K562 (cell line): ENCODE data around the gene VPS4B. TPM values are rescaled to one million over a fixed set of nuclear protein-coding genes. Genes with fewer than 3 reads are reported as not detected.
A peak's percentile ranks its signal among the peaks of the same experiment; 100 is the strongest.

Source experiments
- FUS ChIP-seq: fragments of 200-400 bp; formaldehyde crosslinking; optimal IDR thresholded peaks from 2 replicates; pipeline ENCODE3; 2017; ENCODE audit warnings: low read depth, low read length
- JUN ChIP-seq, 2 experiments: sonication (generic) in 1 of 2; formaldehyde crosslinking in 1 of 2; IDR thresholded peaks; 2 replicates each; pipeline versions ENCODE4 v1.6.1 to v1.8.0; 2012 to 2022; ENCODE audit warnings: borderline replicate concordance in 2 of 2, mild to moderate bottlenecking in 2 of 2, improper control_type of control experiment in 1 of 2, low read depth in 1 of 2, low read length in 1 of 2, missing genetic modification reagents in 1 of 2
- LCOR ChIP-seq: sonication (generic); formaldehyde crosslinking; IDR thresholded peaks from 2 replicates; pipeline ENCODE4 v1.8.0; 2022; ENCODE audit warnings: mild to moderate bottlenecking, missing genetic modification reagents
- NR4A1 ChIP-seq, 2 experiments: fragments of 250-450 bp in 1 of 2; fragments of 450-650 bp in 1 of 2; sonication (Bioruptor Pico) in 1 of 2; IDR thresholded peaks; 2 replicates each; pipeline versions ENCODE4 v1.4.0 to v1.6.1; 2016 to 2020; ENCODE audit warnings: mild to moderate bottlenecking in 2 of 2, missing compliant biosample characterization in 1 of 2, missing genetic modification characterization in 1 of 2, moderate library complexity in 1 of 2
- PTRF ChIP-seq: fragments of 450-650 bp; IDR thresholded peaks from 2 replicates; pipeline ENCODE4 v1.6.1; 2016; ENCODE audit warnings: mild to moderate bottlenecking, missing genetic modification characterization, missing compliant biosample characterization
- SNIP1 ChIP-seq: fragments of 450-650 bp; IDR thresholded peaks from 2 replicates; pipeline ENCODE4 v1.7.1; 2017; ENCODE audit warnings: low read depth, mild to moderate bottlenecking
- U2AF2 ChIP-seq: fragments of 200-400 bp; formaldehyde crosslinking; optimal IDR thresholded peaks from 2 replicates; pipeline ENCODE3; 2017; ENCODE audit warnings: low read depth, mild to moderate bottlenecking, low read length
- YY1 ChIP-seq, 3 experiments: IDR thresholded peaks; 2 replicates each; pipeline ENCODE4 v1.6.1; 2011; ENCODE audit warnings: low read length in 2 of 3, mild to moderate bottlenecking in 2 of 3, moderate library complexity in 2 of 3, borderline replicate concordance in 1 of 3, control low read depth in 1 of 3, low read depth in 1 of 3; ENCODE audit not compliant: insufficient read depth in 3 of 3, insufficient replicate concordance in 2 of 3, control insufficient read depth in 1 of 3, insufficient read length in 1 of 3; ENCODE audit errors: extremely low read depth in 1 of 3
- ZFX ChIP-seq: sonication (generic); formaldehyde crosslinking; IDR thresholded peaks from 2 replicates; pipeline ENCODE4 v1.8.0; 2022; ENCODE audit warnings: mild to moderate bottlenecking, missing genetic modification reagents, moderate library complexity
- ZNF232 ChIP-seq: sonication (generic); formaldehyde crosslinking; IDR thresholded peaks from 2 replicates; pipeline ENCODE4 v1.8.0; 2022; ENCODE audit warnings: mild to moderate bottlenecking, missing genetic modification reagents
- ZNF589 ChIP-seq: fragments of 200-800 bp; sonication (Bioruptor generic); IDR thresholded peaks from 2 replicates; pipeline ENCODE4 v1.6.1; 2016; ENCODE audit warnings: low read depth, missing genetic modification characterization, missing compliant biosample characterization
- polyA plus RNA-seq, 8 experiments: library from polyadenylated mRNA; depleted of rRNA in 4 of 8; stranded (reverse) in 5 of 8; unstranded in 3 of 8; fragments of >200 nt; fragmentation: Nextera tagmentation in 2 of 8; fragmentation: Illumina TruSeq in 1 of 8; extraction: Ambion mirVana in 2 of 8; extraction: Trizol in 1 of 8; gene quantifications; 2 replicates each; pipeline versions ENCODE4 v1.2.1 to v1.2.3, GENCODE V29; 2011 to 2014; ENCODE audit warnings: inconsistent platforms in 1 of 8, missing spikeins in 1 of 8
- total RNA-seq, 7 experiments: library from RNA; depleted of rRNA in 6 of 7; stranded (reverse); fragments of >200 nt in 6 of 7; fragmentation: Illumina TruSeq in 2 of 7; extraction: Trizol in 2 of 7; gene quantifications; 2 replicates each; pipeline versions ENCODE4 v1.2.1 to v1.2.3, GENCODE V29; 2011 to 2021; ENCODE audit warnings: low replicate concordance in 1 of 7
- TF ChIP-seq, protein P1 (sequence below): fragments of 450-650 bp; IDR thresholded peaks from 2 replicates; pipeline ENCODE4 v1.6.1; 2016; ENCODE audit warnings: missing biosample characterization, missing genetic modification characterization
- TF ChIP-seq, protein P2 (sequence below): fragments of 250-450 bp; sonication (Bioruptor Pico); IDR thresholded peaks from 2 replicates; pipeline ENCODE4 v1.4.0; 2020
- TF ChIP-seq, protein P3 (sequence below): sonication (generic); formaldehyde crosslinking; IDR thresholded peaks from 2 replicates; pipeline ENCODE4 v1.8.1; 2022; ENCODE audit warnings: missing genetic modification reagents
- TF ChIP-seq, protein P4 (sequence below): sonication (generic); formaldehyde crosslinking; IDR thresholded peaks from 2 replicates; pipeline ENCODE4 v1.8.0; 2022; ENCODE audit warnings: mild to moderate bottlenecking, missing genetic modification reagents
- TF ChIP-seq, protein P5 (sequence below): fragments of 250-450 bp; sonication (Bioruptor Pico); IDR thresholded peaks from 2 replicates; pipeline ENCODE4 v1.5.0; 2020; ENCODE audit warnings: mild to moderate bottlenecking

Gene VPS4B
- total and polyA plus RNA-seq, 9 of the 15 experiments (the other 6 are each of a cell fraction or from before 2014, with no cell fraction given): 7.3 to 16.4 (median 10.4) TPM

DNA sequence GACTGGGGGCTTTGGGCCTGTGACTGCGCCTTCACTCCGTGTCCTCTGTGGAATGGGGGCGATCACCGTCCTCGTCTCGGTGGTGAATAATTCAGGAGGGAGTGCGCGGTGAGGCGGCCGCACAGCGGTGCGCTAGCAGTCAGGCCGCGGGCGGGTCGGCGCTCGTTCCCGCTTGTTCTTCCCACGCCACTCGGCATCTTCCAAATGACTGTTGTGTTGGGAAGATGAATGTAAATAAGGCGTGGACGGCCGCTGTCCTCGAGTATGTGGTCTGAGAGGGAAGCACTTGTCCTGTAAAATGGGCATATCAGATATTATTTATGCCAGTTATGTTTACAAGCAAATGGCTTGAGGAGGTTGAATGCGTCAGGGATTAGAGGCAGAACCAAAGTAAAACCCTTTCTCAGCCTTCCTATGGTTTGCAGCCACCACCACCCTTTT, 608 bp upstream of the VPS4B start (continued):
- TF ChIP-seq SNIP1 (no peak), NR4A1 (CRISPR knock-in tag; IDR thresholded peaks at IDR 0.05) (no peak), NR4A1 (tag; IDR thresholded peaks at IDR 0.05) (0 out of 2 replicates have a peak, but pooled peaks have one; percentile 26), ZFX (CRISPR knock-in tag) (peak; percentile 98), FUS (no peak), ZNF232 (CRISPR knock-in tag) (no peak), ZNF589 (CRISPR knock-in tag) (no peak), LCOR (CRISPR knock-in tag) (no peak; the same call in 1 of the 2 replicates), U2AF2 (no peak), PTRF (tag) (no peak), JUN (IDR thresholded peaks at IDR 0.05; ENCODE audit: borderline replicate concordance, low read depth, low read length) (no peak), JUN (CRISPR knock-in tag; IDR thresholded peaks at IDR 0.05; ENCODE audit: borderline replicate concordance) (no peak), YY1 (IDR thresholded peaks at IDR 0.05; ENCODE audit: borderline replicate concordance in 1 of 3, control insufficient read depth in 1 of 3, extremely low read depth in 1 of 3, insufficient read depth in 3 of 3, insufficient read length in 1 of 3, insufficient replicate concordance in 2 of 3, low read depth in 1 of 3, low read length in 2 of 3) (no peak)
- TF ChIP-seq, protein P1, sequence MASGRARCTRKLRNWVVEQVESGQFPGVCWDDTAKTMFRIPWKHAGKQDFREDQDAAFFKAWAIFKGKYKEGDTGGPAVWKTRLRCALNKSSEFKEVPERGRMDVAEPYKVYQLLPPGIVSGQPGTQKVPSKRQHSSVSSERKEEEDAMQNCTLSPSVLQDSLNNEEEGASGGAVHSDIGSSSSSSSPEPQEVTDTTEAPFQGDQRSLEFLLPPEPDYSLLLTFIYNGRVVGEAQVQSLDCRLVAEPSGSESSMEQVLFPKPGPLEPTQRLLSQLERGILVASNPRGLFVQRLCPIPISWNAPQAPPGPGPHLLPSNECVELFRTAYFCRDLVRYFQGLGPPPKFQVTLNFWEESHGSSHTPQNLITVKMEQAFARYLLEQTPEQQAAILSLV (tag): no peak
- TF ChIP-seq, protein P2, sequence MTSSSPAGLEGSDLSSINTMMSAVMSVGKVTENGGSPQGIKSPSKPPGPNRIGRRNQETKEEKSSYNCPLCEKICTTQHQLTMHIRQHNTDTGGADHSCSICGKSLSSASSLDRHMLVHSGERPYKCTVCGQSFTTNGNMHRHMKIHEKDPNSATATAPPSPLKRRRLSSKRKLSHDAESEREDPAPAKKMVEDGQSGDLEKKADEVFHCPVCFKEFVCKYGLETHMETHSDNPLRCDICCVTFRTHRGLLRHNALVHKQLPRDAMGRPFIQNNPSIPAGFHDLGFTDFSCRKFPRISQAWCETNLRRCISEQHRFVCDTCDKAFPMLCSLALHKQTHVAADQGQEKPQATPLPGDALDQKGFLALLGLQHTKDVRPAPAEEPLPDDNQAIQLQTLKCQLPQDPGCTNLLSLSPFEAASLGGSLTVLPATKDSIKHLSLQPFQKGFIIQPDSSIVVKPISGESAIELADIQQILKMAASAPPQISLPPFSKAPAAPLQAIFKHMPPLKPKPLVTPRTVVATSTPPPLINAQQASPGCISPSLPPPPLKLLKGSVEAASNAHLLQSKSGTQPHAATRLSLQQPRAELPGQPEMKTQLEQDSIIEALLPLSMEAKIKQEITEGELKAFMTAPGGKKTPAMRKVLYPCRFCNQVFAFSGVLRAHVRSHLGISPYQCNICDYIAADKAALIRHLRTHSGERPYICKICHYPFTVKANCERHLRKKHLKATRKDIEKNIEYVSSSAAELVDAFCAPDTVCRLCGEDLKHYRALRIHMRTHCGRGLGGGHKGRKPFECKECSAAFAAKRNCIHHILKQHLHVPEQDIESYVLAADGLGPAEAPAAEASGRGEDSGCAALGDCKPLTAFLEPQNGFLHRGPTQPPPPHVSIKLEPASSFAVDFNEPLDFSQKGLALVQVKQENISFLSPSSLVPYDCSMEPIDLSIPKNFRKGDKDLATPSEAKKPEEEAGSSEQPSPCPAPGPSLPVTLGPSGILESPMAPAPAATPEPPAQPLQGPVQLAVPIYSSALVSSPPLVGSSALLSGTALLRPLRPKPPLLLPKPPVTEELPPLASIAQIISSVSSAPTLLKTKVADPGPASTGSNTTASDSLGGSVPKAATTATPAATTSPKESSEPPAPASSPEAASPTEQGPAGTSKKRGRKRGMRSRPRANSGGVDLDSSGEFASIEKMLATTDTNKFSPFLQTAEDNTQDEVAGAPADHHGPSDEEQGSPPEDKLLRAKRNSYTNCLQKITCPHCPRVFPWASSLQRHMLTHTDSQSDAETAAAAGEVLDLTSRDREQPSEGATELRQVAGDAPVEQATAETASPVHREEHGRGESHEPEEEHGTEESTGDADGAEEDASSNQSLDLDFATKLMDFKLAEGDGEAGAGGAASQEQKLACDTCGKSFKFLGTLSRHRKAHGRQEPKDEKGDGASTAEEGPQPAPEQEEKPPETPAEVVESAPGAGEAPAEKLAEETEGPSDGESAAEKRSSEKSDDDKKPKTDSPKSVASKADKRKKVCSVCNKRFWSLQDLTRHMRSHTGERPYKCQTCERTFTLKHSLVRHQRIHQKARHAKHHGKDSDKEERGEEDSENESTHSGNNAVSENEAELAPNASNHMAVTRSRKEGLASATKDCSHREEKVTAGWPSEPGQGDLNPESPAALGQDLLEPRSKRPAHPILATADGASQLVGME: no peak
- TF ChIP-seq, protein P3, sequence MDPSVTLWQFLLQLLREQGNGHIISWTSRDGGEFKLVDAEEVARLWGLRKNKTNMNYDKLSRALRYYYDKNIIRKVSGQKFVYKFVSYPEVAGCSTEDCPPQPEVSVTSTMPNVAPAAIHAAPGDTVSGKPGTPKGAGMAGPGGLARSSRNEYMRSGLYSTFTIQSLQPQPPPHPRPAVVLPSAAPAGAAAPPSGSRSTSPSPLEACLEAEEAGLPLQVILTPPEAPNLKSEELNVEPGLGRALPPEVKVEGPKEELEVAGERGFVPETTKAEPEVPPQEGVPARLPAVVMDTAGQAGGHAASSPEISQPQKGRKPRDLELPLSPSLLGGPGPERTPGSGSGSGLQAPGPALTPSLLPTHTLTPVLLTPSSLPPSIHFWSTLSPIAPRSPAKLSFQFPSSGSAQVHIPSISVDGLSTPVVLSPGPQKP (CRISPR knock-in tag): no peak
- TF ChIP-seq, protein P4, sequence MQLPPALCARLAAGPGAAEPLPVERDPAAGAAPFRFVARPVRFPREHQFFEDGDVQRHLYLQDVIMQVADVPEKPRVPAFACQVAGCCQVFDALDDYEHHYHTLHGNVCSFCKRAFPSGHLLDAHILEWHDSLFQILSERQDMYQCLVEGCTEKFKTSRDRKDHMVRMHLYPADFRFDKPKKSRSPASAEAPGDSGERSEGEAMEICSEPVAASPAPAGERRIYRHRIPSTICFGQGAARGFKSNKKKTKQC (CRISPR knock-in tag): peak; percentile 62; the same call in 1 of the 2 replicates
- TF ChIP-seq, protein P5, sequence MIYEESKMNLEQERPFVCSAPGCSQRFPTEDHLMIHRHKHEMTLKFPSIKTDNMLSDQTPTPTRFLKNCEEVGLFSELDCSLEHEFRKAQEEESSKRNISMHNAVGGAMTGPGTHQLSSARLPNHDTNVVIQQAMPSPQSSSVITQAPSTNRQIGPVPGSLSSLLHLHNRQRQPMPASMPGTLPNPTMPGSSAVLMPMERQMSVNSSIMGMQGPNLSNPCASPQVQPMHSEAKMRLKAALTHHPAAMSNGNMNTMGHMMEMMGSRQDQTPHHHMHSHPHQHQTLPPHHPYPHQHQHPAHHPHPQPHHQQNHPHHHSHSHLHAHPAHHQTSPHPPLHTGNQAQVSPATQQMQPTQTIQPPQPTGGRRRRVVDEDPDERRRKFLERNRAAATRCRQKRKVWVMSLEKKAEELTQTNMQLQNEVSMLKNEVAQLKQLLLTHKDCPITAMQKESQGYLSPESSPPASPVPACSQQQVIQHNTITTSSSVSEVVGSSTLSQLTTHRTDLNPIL: no peak
